Measurements from ENCODE around the gene GABRP. TPM values are rescaled to one million over a fixed set of nuclear protein-coding genes. Genes with fewer than 3 reads are reported as not detected.

GABRP gene
- total RNA-seq, 1 donor from 2014 or later, result 0.49 TPM

GRCh38 chr5:170846416-170846815, 62.9 kb downstream of the GABRP start:
- Histone ChIP-seq H3K4me1 (no peaks in the 10 kb centered on the region), H3K27ac (replicated peaks) (no peak overlapping the region), H3K36me3 (no peaks in the 10 kb centered on the region), H3K27me3 (ENCODE audit: low read depth) (peaks cover 29% of the 10 kb centered on the region), H3K4me3 (no peak overlapping the region), H3K9me3 (replicated peaks) (no peaks in the 10 kb centered on the region)
- no peak for DNase-seq
- intact Hi-C loops (cut with micrococcal nuclease), result no loop called here
- no peak for TF ChIP-seq CTCF (IDR thresholded peaks at IDR 0.05; ENCODE audit: borderline replicate concordance)

- no peaks in the 10 kb centered on the region for H3K4me1 ChIP-seq
- TF ChIP-seq CTCF (IDR thresholded peaks at IDR 0.05; ENCODE audit: borderline replicate concordance), result no peak
- intact Hi-C loops (cut with micrococcal nuclease), result no loop called here
- H3K27ac ChIP-seq (replicated peaks), result no peak overlapping the region
- H3K9me3 ChIP-seq (replicated peaks), result no peaks in the 10 kb centered on the region
- no peak for DNase-seq
- H3K36me3 ChIP-seq, result no peaks in the 10 kb centered on the region
- H3K4me3 ChIP-seq, result no peak overlapping the region
- H3K27me3 ChIP-seq (ENCODE audit: low read depth), result peaks cover 29% of the 10 kb centered on the region
Observed at GRCh38 chr5:170846846-170847245, 63.3 kb downstream of the GABRP start.

GRCh38 chr5:170848033-170848432, 64.5 kb downstream of the GABRP start:
- Histone ChIP-seq H3K9me3 (replicated peaks) (no peaks in the 10 kb centered on the region), H3K27me3 (ENCODE audit: low read depth) (peaks cover 23% of the 10 kb centered on the region), H3K36me3 (no peaks in the 10 kb centered on the region), H3K4me3 (no peak overlapping the region), H3K27ac (replicated peaks) (no peak overlapping the region), H3K4me1 (no peaks in the 10 kb centered on the region)
- no peak for TF ChIP-seq CTCF (IDR thresholded peaks at IDR 0.05; ENCODE audit: borderline replicate concordance)
- no peak for DNase-seq
- intact Hi-C loops (cut with micrococcal nuclease), result no loop called here

- Histone ChIP-seq H3K4me1 (no peaks in the 10 kb centered on the region), H3K27me3 (ENCODE audit: low read depth) (peaks cover 23% of the 10 kb centered on the region), H3K9me3 (replicated peaks) (no peaks in the 10 kb centered on the region), H3K4me3 (no peak overlapping the region), H3K36me3 (no peaks in the 10 kb centered on the region), H3K27ac (replicated peaks) (no peak overlapping the region)
- no peak for TF ChIP-seq CTCF (IDR thresholded peaks at IDR 0.05; ENCODE audit: borderline replicate concordance)
- intact Hi-C loops (cut with micrococcal nuclease), result no loop called here
- DNase-seq, result no peak
Observed at GRCh38 chr5:170849374-170849773, 65.8 kb downstream of the GABRP start.

- Histone ChIP-seq H3K4me3 (no peak overlapping the region), H3K27me3 (ENCODE audit: low read depth) (no peaks in the 10 kb centered on the region), H3K4me1 (no peaks in the 10 kb centered on the region), H3K9me3 (replicated peaks) (peaks cover 6% of the 10 kb centered on the region), H3K27ac (replicated peaks) (no peak overlapping the region), H3K36me3 (no peaks in the 10 kb centered on the region)
- no peak for TF ChIP-seq CTCF (IDR thresholded peaks at IDR 0.05; ENCODE audit: borderline replicate concordance)
- intact Hi-C loops (cut with micrococcal nuclease), result no loop called here
- DNase-seq, result no peak
Observed at GRCh38 chr5:170854566-170854965, 71.0 kb downstream of the GABRP start.

GRCh38 chr5:170857066-170857465, 73.5 kb downstream of the GABRP start:
- Histone ChIP-seq H3K4me3 (no peak overlapping the region), H3K9me3 (replicated peaks) (peaks cover 27% of the 10 kb centered on the region), H3K27me3 (ENCODE audit: low read depth) (peaks cover 4% of the 10 kb centered on the region), H3K27ac (replicated peaks) (no peak overlapping the region), H3K4me1 (peaks cover 3% of the 10 kb centered on the region), H3K36me3 (no peaks in the 10 kb centered on the region)
- DNase-seq, result no peak
- TF ChIP-seq CTCF (IDR thresholded peaks at IDR 0.05; ENCODE audit: borderline replicate concordance), result no peak
- intact Hi-C loops (cut with micrococcal nuclease), result no loop called here

All from left ventricle myocardium inferior (tissue), 1 donor.